HG02763 (cell line): ENCODE measurements around the gene TGFBI.

Experiments used
- ATAC-seq: cut with Tn5 transposase; IDR thresholded peaks from one replicate; pipeline ENCODE4 v1.9.1; 2021; ENCODE audit warnings: mild to moderate bottlenecking, moderate library complexity; ENCODE audit not compliant: unreplicated experiment

The TGFBI gene

GRCh38 chr5:136084698-136085097 lies 55.9 kb downstream of the TGFBI start:
- ATAC-seq = no peak

- no peak for ATAC-seq
Measured at GRCh38 chr5:136086783-136087566, 58.2 kb downstream of the TGFBI start.

GRCh38 chr5:136087961-136088871 lies 59.4 kb downstream of the TGFBI start:
- no peak for ATAC-seq

DNA sequence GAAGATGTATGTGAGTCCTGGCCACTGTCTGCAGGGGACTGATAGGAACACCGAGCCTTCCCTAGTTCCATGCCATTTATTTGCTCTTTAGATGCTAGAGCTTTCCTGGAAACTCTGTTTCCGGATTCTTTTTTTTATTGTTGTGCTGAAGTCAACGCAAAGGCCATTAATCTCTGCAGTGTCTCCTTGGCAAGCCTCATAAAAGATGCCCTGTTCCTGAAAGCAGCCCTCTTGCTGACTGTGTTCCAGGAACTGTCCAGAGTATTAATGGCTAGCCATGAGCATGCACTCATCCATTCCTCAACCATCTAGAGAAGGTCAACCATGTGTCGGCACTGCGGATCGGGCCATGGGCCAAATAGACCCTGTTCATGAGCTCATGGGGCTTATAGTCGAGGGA lies 61.0 kb downstream of the TGFBI start:
- no peak for ATAC-seq

GRCh38 chr5:136090319-136090718 lies 61.5 kb downstream of the TGFBI start:
- ATAC-seq = no peak

DNA sequence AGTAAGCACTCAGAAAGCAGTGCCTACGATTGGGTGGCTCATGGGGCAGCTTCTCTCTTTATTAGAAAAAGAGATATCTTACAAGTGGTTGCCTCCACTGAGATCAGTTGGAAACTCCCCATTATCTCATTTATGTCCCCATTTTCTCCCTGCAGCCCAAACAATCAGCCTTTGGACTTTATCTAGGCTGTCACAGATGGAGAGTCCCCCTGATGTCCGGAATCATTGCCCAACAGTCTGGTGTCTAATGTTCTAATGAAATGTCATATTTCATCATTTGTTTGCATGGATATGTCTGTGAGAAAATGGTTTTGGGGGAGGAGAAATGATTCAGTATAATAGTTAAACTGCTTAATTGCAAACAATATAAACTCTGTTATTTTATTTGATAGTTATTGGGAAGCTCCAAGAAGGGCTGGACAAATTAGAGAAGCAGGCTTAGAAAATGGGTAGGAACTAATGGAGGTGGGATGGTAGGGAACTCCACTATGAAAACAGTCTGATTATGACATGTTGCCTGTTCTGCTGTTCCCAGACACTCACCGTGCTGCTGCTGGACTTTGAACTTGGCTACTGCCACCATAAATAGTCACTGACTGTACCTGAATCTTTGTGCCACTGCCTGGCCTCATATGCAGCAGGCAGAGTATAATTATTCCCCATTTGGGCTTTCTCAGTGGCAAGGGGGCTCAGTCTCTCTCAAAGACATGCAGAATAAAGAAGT lies 65.6 kb downstream of the TGFBI start:
- no peak for ATAC-seq

GRCh38 chr5:136094913-136095641 lies 66.3 kb downstream of the TGFBI start:
- ATAC-seq = no peak

DNA sequence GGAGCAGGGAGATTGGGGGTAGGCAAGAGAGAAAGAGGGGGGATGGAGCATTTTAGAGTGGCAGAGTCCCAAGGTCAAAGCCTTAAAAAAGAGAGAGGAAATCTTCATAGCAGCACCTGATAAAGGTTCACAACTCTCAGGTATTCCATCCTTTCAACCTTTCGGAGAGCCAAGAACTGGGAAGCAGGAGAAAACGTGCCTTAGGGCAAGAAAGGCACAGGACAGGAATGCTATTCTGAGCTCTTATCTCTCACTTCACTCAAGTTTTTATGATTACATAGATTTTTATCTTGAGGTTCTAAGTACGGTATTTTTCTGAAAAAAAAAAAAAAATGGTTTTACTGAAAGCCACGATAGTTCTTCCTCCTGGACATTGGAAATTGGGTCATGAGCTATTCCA lies 69.4 kb downstream of the TGFBI start:
- ATAC-seq = no peak

GRCh38 chr5:136099870-136100269 lies 71.1 kb downstream of the TGFBI start:
- ATAC-seq = no peak

GRCh38 chr5:136101884-136102283 lies 73.1 kb downstream of the TGFBI start:
- no peak for ATAC-seq

DNA sequence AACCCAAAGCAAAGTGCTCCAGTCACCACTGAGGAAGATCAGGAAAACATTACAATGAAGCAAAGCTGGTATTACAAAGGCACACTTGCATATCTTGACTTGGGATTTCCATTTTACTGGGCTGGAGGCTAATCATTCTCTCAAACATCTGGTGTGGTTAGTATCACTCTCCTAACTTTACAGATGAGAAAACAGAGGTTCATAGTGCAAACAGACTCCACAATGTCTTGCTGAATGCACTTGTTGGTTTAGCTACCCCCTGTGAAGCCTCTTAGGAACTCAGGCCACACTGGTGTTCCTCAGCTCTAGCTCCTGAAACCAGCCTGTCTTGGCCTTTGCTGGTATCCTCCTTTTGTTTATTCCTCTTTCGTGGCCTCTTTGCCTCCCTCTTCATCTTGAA lies 74.3 kb downstream of the TGFBI start:
- ATAC-seq = peak; percentile 69

- ATAC-seq = no peak
Measured at GRCh38 chr5:136104306-136104965, 75.6 kb downstream of the TGFBI start.

DNA sequence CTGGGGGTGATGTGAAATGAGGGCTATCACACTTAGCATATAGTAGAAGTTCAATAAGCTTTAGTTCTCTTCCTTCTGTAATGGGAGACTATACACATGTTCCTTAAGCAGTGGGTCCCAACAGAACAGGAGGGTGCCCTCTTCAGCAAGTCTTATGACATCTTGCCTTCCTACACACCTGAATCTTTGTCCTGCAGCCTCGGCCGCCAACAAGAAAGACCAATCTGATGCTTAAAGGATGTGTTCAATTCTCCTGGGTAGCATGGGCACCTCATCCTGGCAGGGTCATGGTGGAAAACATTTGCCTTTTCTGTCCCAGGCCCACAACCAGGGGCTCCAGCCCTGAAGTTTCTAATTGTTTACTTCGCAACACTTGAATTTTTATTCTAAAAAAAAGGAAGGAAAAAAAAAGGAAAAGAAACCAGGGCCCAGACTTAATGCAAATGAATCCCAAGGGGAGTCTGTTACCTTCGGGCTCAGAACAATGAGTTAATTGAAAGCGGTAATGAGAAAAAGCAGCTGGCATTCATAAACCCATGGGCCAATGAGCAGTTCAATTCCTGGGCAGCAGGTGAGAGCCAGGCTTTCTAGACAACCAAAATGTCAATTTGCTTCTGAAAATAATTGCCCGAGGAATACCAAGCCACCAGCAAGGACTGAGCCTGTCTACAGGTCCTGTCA lies 77.7 kb downstream of the TGFBI start:
- ATAC-seq = no peak

- ATAC-seq = peak; percentile 59
Measured at GRCh38 chr5:136108180-136108611, 79.4 kb downstream of the TGFBI start.

GRCh38 chr5:136108766-136109165 lies 80.0 kb downstream of the TGFBI start:
- no peak for ATAC-seq

- no peak for ATAC-seq
Measured at GRCh38 chr5:136109453-136110135, 80.8 kb downstream of the TGFBI start.
